ENCODE measurements around the gene EXOC3. TPM values are rescaled to one million over a fixed set of nuclear protein-coding genes. Genes with fewer than 3 reads are reported as not detected.

EXOC3 gene
- total and polyA plus RNA-seq, 2 of the 8 experiments (the other 6 are each of a cell fraction or from before 2014, with no cell fraction given): 14.4 to 30.0 TPM

- TF ChIP-seq, protein P1, sequence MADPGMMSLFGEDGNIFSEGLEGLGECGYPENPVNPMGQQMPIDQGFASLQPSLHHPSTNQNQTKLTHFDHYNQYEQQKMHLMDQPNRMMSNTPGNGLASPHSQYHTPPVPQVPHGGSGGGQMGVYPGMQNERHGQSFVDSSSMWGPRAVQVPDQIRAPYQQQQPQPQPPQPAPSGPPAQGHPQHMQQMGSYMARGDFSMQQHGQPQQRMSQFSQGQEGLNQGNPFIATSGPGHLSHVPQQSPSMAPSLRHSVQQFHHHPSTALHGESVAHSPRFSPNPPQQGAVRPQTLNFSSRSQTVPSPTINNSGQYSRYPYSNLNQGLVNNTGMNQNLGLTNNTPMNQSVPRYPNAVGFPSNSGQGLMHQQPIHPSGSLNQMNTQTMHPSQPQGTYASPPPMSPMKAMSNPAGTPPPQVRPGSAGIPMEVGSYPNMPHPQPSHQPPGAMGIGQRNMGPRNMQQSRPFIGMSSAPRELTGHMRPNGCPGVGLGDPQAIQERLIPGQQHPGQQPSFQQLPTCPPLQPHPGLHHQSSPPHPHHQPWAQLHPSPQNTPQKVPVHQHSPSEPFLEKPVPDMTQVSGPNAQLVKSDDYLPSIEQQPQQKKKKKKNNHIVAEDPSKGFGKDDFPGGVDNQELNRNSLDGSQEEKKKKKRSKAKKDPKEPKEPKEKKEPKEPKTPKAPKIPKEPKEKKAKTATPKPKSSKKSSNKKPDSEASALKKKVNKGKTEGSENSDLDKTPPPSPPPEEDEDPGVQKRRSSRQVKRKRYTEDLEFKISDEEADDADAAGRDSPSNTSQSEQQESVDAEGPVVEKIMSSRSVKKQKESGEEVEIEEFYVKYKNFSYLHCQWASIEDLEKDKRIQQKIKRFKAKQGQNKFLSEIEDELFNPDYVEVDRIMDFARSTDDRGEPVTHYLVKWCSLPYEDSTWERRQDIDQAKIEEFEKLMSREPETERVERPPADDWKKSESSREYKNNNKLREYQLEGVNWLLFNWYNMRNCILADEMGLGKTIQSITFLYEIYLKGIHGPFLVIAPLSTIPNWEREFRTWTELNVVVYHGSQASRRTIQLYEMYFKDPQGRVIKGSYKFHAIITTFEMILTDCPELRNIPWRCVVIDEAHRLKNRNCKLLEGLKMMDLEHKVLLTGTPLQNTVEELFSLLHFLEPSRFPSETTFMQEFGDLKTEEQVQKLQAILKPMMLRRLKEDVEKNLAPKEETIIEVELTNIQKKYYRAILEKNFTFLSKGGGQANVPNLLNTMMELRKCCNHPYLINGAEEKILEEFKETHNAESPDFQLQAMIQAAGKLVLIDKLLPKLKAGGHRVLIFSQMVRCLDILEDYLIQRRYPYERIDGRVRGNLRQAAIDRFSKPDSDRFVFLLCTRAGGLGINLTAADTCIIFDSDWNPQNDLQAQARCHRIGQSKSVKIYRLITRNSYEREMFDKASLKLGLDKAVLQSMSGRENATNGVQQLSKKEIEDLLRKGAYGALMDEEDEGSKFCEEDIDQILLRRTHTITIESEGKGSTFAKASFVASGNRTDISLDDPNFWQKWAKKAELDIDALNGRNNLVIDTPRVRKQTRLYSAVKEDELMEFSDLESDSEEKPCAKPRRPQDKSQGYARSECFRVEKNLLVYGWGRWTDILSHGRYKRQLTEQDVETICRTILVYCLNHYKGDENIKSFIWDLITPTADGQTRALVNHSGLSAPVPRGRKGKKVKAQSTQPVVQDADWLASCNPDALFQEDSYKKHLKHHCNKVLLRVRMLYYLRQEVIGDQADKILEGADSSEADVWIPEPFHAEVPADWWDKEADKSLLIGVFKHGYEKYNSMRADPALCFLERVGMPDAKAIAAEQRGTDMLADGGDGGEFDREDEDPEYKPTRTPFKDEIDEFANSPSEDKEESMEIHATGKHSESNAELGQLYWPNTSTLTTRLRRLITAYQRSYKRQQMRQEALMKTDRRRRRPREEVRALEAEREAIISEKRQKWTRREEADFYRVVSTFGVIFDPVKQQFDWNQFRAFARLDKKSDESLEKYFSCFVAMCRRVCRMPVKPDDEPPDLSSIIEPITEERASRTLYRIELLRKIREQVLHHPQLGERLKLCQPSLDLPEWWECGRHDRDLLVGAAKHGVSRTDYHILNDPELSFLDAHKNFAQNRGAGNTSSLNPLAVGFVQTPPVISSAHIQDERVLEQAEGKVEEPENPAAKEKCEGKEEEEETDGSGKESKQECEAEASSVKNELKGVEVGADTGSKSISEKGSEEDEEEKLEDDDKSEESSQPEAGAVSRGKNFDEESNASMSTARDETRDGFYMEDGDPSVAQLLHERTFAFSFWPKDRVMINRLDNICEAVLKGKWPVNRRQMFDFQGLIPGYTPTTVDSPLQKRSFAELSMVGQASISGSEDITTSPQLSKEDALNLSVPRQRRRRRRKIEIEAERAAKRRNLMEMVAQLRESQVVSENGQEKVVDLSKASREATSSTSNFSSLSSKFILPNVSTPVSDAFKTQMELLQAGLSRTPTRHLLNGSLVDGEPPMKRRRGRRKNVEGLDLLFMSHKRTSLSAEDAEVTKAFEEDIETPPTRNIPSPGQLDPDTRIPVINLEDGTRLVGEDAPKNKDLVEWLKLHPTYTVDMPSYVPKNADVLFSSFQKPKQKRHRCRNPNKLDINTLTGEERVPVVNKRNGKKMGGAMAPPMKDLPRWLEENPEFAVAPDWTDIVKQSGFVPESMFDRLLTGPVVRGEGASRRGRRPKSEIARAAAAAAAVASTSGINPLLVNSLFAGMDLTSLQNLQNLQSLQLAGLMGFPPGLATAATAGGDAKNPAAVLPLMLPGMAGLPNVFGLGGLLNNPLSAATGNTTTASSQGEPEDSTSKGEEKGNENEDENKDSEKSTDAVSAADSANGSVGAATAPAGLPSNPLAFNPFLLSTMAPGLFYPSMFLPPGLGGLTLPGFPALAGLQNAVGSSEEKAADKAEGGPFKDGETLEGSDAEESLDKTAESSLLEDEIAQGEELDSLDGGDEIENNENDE (IDR thresholded peaks at IDR 0.05; ENCODE audit: insufficient replicate concordance, low read length): no peak
- no peak for TF ChIP-seq PHF8 (conservative IDR thresholded peaks at IDR 0.05; ENCODE audit: low read depth, low read length)
- no peak for TF ChIP-seq TAF7 (optimal IDR thresholded peaks at IDR 0.05; ENCODE audit: borderline replicate concordance, low read depth, low read length)
- no peak for TF ChIP-seq EZH2 (IDR thresholded peaks at IDR 0.05; ENCODE audit: low read depth, low read length, severe bottlenecking)
- TF ChIP-seq TBP (IDR thresholded peaks at IDR 0.05; ENCODE audit: low read depth, low read length): no peak
- TF ChIP-seq RFX5 (IDR thresholded peaks at IDR 0.05; ENCODE audit: borderline replicate concordance, low read depth, low read length): no peak
- no peak for TF ChIP-seq MAFK (IDR thresholded peaks at IDR 0.05; ENCODE audit: low read depth, low read length)
- TF ChIP-seq HDAC6 (IDR thresholded peaks at IDR 0.05; ENCODE audit: low read depth, low read length): no peak
- no peak for TF ChIP-seq HDAC2 (IDR thresholded peaks at IDR 0.05; ENCODE audit: borderline replicate concordance in 1 of 2, low read depth in 2 of 2, low read length in 2 of 2)
- no peak for TF ChIP-seq RBBP5 (IDR thresholded peaks at IDR 0.05; ENCODE audit: borderline replicate concordance, low read depth, low read length)
- TF ChIP-seq CREB1 (IDR thresholded peaks at IDR 0.05): no peak
Measured at GRCh38 chr5:463301-463700, 20.3 kb downstream of the EXOC3 start (continued).
